H7 (cell line): ENCODE results near the gene SS18. TPM values are rescaled to one million over a fixed set of nuclear protein-coding genes. Genes with fewer than 3 reads are reported as not detected.

Source experiments
- total RNA-seq: library from RNA; depleted of rRNA; stranded (reverse); fragments of >200 nt; shearing (Covaris generic); gene quantifications from 2 replicates; pipeline ENCODE4 v1.2.3, GENCODE V29; 2014; rRNA removed

The SS18 gene
- total RNA-seq, 1 experiment from 2014 or later = 97.6 TPM

Other genes with a start within 250 kb of the SS18 start
- not detected in 2 replicates for gene PSMA8, start 43.3 kb upstream of the SS18 start, total RNA-seq
- gene TAF4B, start 135.8 kb upstream of the SS18 start, total RNA-seq = 19.1 and 33.5 TPM in 2 replicates